ENCODE data around the gene HSD17B3.

- TF ChIP-seq YY1 (IDR thresholded peaks at IDR 0.05; ENCODE audit: low read depth) (no peak), RAD21 (IDR thresholded peaks at IDR 0.05; ENCODE audit: low read depth) (no peak), EGR1 (IDR thresholded peaks at IDR 0.05) (no peak), REST (IDR thresholded peaks at IDR 0.05; ENCODE audit: low read depth) (no peak), CREB1 (IDR thresholded peaks at IDR 0.05; ENCODE audit: low read depth) (no peak), TCF12 (IDR thresholded peaks at IDR 0.05; ENCODE audit: low read depth) (no peak), NFIC (IDR thresholded peaks at IDR 0.05) (no peak), MAX (IDR thresholded peaks at IDR 0.05) (no peak), EP300 (IDR thresholded peaks at IDR 0.05; ENCODE audit: borderline replicate concordance) (no peak)
Observed at GRCh38 chr9:96188571-96188970, 113.4 kb downstream of the HSD17B3 start.

Measured in Ishikawa (cell line).